PFSK-1 (cell line): ENCODE measurements around the gene WFDC1.

Experiments used
- FOXP2 ChIP-seq: optimal IDR thresholded peaks from 2 replicates; pipeline ENCODE3; 2011; ENCODE audit warnings: borderline replicate concordance, control low read depth, inconsistent platforms; ENCODE audit not compliant: insufficient read depth; ENCODE audit errors: extremely low read length, extremely low read depth
- POLR2AphosphoS5 ChIP-seq: IDR thresholded peaks from 2 replicates; pipeline ENCODE4 v1.6.1; 2012; ENCODE audit warnings: low read depth, mild to moderate bottlenecking, control low read depth, low read length, moderate library complexity
- SIN3A ChIP-seq: IDR thresholded peaks from 2 replicates; pipeline ENCODE4 v1.6.1; 2012; ENCODE audit warnings: mild to moderate bottlenecking, low read length, moderate library complexity, borderline replicate concordance; ENCODE audit not compliant: insufficient read depth
- TAF1 ChIP-seq: IDR thresholded peaks from 2 replicates; pipeline ENCODE4 v1.6.1; 2012; ENCODE audit warnings: low read length, control low read depth, borderline replicate concordance; ENCODE audit not compliant: insufficient read depth
- TF ChIP-seq, protein P1 (sequence below), 2 experiments: IDR thresholded peaks; 2 replicates each; pipeline versions ENCODE4 v1.6.1 to v1.8.0; 2011 to 2012; ENCODE audit warnings: low read depth in 2 of 2, low read length in 2 of 2, control low read depth in 1 of 2, inconsistent platforms in 1 of 2, mild to moderate bottlenecking in 1 of 2, moderate library complexity in 1 of 2; ENCODE audit not compliant: insufficient read depth in 1 of 2

Gene WFDC1

GRCh38 chr16:84368308-84368996 lies 73.8 kb downstream of the WFDC1 start, which contains the start of gene ATP2C2:
TSS of gene ATP2C2 (plus strand) at chr16:84368538. CDS start at chr16:84368616, 78 bp downstream.
- no peak for TF ChIP-seq POLR2AphosphoS5
- no peak for TF ChIP-seq FOXP2
- no peak for TF ChIP-seq TAF1
- no peak for TF ChIP-seq SIN3A
- TF ChIP-seq, protein P1, sequence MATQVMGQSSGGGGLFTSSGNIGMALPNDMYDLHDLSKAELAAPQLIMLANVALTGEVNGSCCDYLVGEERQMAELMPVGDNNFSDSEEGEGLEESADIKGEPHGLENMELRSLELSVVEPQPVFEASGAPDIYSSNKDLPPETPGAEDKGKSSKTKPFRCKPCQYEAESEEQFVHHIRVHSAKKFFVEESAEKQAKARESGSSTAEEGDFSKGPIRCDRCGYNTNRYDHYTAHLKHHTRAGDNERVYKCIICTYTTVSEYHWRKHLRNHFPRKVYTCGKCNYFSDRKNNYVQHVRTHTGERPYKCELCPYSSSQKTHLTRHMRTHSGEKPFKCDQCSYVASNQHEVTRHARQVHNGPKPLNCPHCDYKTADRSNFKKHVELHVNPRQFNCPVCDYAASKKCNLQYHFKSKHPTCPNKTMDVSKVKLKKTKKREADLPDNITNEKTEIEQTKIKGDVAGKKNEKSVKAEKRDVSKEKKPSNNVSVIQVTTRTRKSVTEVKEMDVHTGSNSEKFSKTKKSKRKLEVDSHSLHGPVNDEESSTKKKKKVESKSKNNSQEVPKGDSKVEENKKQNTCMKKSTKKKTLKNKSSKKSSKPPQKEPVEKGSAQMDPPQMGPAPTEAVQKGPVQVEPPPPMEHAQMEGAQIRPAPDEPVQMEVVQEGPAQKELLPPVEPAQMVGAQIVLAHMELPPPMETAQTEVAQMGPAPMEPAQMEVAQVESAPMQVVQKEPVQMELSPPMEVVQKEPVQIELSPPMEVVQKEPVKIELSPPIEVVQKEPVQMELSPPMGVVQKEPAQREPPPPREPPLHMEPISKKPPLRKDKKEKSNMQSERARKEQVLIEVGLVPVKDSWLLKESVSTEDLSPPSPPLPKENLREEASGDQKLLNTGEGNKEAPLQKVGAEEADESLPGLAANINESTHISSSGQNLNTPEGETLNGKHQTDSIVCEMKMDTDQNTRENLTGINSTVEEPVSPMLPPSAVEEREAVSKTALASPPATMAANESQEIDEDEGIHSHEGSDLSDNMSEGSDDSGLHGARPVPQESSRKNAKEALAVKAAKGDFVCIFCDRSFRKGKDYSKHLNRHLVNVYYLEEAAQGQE (IDR thresholded peaks at IDR 0.05; ENCODE audit: insufficient read depth in 1 of 2, low read depth in 2 of 2, low read length in 2 of 2): no peak

DNA sequence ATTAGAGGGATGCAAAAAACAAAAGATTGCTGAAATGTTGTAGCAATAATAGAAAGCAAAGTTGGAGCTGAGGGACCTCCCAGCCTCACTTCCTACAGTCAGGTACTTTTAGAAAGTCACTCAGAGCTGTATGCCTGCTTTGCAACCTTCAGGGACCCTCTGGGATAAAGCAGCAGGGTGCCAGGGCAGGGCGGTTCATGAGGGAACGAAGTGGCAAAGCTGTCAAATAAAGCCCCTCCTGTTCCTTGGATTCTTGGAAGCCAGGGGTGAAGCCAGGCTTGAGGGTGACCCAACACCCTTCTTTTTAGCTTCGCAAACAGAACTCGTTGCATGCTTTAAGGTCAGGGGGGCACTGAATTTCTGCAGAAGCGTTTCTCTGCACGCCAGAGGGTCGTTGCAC lies 74.4 kb downstream of the WFDC1 start:
- TF ChIP-seq FOXP2: no peak
- TF ChIP-seq, protein P1 (IDR thresholded peaks at IDR 0.05; ENCODE audit: insufficient read depth in 1 of 2, low read depth in 2 of 2, low read length in 2 of 2): no peak
- no peak for TF ChIP-seq POLR2AphosphoS5
- no peak for TF ChIP-seq TAF1
- no peak for TF ChIP-seq SIN3A

DNA sequence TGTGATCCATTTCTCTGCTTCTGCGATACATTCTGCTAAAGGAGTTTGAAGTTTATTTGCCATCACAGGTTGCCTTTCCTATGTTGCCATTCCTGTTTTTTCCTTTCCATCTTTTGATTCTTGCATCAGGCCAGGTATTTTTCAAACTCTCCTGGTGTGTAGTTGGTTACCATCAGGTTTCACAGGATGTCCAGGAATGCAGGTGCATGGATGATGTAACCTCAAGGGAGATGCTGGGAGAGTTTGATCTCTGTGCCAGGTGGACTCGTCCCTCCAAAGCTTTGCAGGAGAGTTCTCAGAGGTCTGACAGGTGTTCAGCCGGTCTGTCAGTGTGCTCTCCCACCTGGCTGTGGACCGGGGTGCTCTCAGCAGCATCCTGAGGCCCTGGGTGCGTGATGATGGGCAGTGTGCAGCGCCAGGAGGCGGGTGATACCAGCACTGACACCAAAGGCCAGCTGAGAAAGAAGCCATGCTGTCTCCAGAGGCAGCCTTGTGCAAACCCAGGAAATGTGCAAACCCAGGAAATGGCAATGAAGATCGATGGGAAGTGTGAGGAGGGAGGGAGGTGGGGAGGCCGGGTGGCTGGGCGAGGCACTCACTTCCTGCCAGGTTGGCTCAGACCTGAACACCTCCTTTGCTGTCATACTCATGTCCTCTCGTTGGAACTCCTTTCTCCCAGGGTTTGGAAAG lies 75.4 kb downstream of the WFDC1 start:
- TF ChIP-seq SIN3A: no peak
- TF ChIP-seq, protein P1 (IDR thresholded peaks at IDR 0.05; ENCODE audit: insufficient read depth in 1 of 2, low read depth in 2 of 2, low read length in 2 of 2): no peak
- no peak for TF ChIP-seq TAF1
- TF ChIP-seq FOXP2: no peak
- TF ChIP-seq POLR2AphosphoS5: no peak

DNA sequence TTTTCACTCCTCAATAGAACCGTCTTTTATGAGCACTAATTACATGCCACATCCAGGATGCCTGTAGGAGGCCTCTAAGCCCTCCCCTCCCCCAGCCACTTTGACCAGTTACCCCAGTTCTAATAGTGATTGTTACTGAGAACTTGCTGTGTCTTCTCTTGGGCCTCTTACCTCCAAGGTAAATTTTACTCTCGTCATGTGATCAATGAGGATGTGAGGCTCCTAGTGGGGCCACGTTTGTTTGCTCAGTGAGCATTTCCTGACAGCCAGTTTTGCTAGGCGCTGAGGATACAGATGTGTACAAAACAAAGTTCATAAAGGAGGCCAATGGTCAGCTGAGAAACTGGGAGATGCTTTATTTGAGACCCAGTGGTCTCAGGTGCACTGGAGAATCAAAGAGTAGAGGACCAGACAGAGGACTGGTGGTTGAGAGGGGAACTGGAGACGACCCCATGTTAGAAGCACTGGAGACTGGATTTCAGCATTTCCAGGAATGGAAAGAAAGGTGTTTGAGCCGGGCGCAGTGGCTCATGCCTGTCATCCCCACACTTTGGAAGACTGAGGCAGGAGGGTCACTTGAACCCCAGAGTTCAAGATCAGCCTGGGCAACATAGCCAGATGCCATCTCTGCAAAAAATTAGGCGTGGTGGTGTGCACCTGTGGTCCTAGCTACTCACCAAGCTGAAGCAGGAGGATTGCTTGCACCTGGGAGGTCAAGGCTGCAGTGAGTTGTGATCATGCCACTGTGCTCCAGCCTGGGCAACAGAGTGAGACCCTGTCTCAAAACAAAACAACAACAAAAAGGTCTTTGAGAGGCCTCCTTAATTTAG lies 76.3 kb downstream of the WFDC1 start:
- TF ChIP-seq POLR2AphosphoS5 (no peak), FOXP2 (no peak), SIN3A (no peak), TAF1 (no peak)
- TF ChIP-seq, protein P1 (IDR thresholded peaks at IDR 0.05; ENCODE audit: insufficient read depth in 1 of 2, low read depth in 2 of 2, low read length in 2 of 2): no peak
